Mesendoderm (in vitro differentiated cells): Measurements from ENCODE around the gene ANKAR.

ENCODE experiments used
- DNase-seq: peaks from one replicate; pipeline ENCODE4 v3.0.0; 2013
- H2AK5ac ChIP-seq: 2 replicates; pipeline ENCODE4 v1.6.1; 2013; ENCODE audit warnings: low read length, inconsistent platforms
- H2BK120ac ChIP-seq: 2 replicates; pipeline ENCODE4 v1.6.1; 2013; ENCODE audit warnings: low read depth, mild to moderate bottlenecking, low read length, moderate library complexity, mixed read lengths
- H2BK15ac ChIP-seq: replicated peaks from 2 replicates; pipeline ENCODE4 v1.6.1; 2013; ENCODE audit warnings: low read depth, mild to moderate bottlenecking, moderate library complexity
- H2BK5ac ChIP-seq: 2 replicates; pipeline ENCODE4 v1.6.1; 2013; ENCODE audit warnings: low read length, inconsistent platforms
- H3K18ac ChIP-seq: 2 replicates; pipeline ENCODE4 v1.6.1; 2013; ENCODE audit warnings: mild to moderate bottlenecking, low read length, mixed read lengths
- H3K23ac ChIP-seq: one replicate; pipeline ENCODE4 v1.6.1; 2013; ENCODE audit warnings: low read length
- H3K27ac ChIP-seq: 2 replicates; pipeline ENCODE4 v1.5.1; 2013; ENCODE audit warnings: low read depth, mild to moderate bottlenecking, inconsistent platforms, low read length, moderate library complexity
- H3K27me3 ChIP-seq: 2 replicates; pipeline ENCODE4 v1.6.1; 2013; ENCODE audit warnings: low read length, control low read depth, mild to moderate bottlenecking, inconsistent platforms; ENCODE audit not compliant: insufficient read depth, poor library complexity
- H3K36me3 ChIP-seq: 2 replicates; pipeline ENCODE4 v1.6.1; 2013; ENCODE audit warnings: low read length, inconsistent platforms; ENCODE audit not compliant: control insufficient read depth, insufficient read depth
- H3K4ac ChIP-seq: one replicate; pipeline ENCODE4 v1.6.1; 2013; ENCODE audit warnings: low read depth, mild to moderate bottlenecking, low read length, moderate library complexity
- H3K4me1 ChIP-seq: 2 replicates; pipeline ENCODE4 v1.6.1; 2013; ENCODE audit warnings: low read depth, low read length, inconsistent platforms; ENCODE audit not compliant: control insufficient read depth
- H3K4me2 ChIP-seq: 2 replicates; pipeline ENCODE4 v1.6.1; 2013; ENCODE audit warnings: low read length
- H3K4me3 ChIP-seq: 2 replicates; pipeline ENCODE4 v1.5.1; 2013; ENCODE audit warnings: mild to moderate bottlenecking, low read length
- H3K56ac ChIP-seq: one replicate; pipeline ENCODE4 v1.6.1; 2013; ENCODE audit warnings: low read length
- H3K79me1 ChIP-seq: 2 replicates; pipeline ENCODE4 v1.6.1; 2013; ENCODE audit warnings: low read length, inconsistent platforms
- H3K79me2 ChIP-seq: 2 replicates; pipeline ENCODE4 v1.6.1; 2013; ENCODE audit warnings: mild to moderate bottlenecking, low read length; ENCODE audit not compliant: control insufficient read depth, insufficient read depth
- H3K9ac ChIP-seq: 2 replicates; pipeline ENCODE4 v1.6.1; 2013; ENCODE audit warnings: low read length, inconsistent platforms
- H4K5ac ChIP-seq: one replicate; pipeline ENCODE4 v1.6.1; 2013; ENCODE audit warnings: low read length
- H4K8ac ChIP-seq: one replicate; pipeline ENCODE4 v1.6.1; 2013; ENCODE audit warnings: low read depth, mild to moderate bottlenecking, control low read depth, low read length, moderate library complexity
- WGBS: extraction: QIAGEN DNeasy Blood & Tissue Kit; methylation state at CpG from one replicate; pipeline ENCODE4 v1.1.7; 2013; ENCODE audit warnings: low lambda C conversion rate, missing lambda C conversion rate; ENCODE audit not compliant: insufficient coverage; ENCODE audit errors: extremely low coverage; 5-methylcytosine and 5-hydroxymethylcytosine counted together

ANKAR gene

DNA sequence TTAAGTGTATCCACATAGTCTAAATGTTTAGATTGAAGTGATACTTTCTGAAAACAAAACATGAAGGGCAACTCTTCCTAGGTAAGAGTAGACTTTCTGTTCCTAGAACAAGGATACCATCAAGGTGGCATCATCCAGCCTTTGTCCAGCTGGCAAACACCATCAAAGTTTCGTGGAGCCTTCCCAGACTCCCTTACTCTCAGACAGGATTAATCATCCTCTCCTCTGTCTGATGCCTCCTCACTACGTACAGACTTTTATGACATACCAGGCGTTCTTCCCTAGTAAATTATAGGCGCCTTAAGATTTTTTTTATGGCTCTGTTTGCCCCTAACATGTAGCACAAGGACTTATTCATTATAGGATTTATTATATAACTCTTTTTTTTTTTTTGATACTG lies 42.6 kb upstream of the ANKAR start:
- no CpG with 5 or more reads among the region's 4 CpGs for WGBS
- H3K27ac ChIP-seq = no peak overlapping the region

DNA sequence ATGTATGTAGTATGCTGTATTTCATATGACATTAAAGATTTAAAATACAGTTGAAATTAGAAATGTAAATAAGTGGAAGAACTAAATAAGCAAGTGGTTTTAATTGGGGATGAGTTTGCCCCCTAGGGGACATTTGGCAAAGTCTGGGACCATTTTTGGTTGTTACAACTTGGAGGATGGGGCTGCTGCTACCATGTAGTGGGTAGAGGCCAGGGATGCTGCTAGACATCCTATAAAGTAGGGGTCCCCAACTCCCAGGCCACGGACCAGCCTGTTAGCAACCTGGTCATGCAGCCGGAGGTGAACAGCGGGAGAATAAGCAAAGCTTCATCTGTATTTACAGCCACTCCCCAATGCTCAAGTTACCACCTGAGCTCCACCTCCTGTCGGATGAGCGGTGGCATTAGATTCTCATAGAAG lies 41.1 kb upstream of the ANKAR start:
- Histone ChIP-seq H2AK5ac (no peak overlapping the region), H3K4me2 (no peak overlapping the region), H2BK120ac (no peak overlapping the region), H3K27me3 (no peaks in the 10 kb centered on the region), H3K36me3 (no peaks in the 10 kb centered on the region), H2BK5ac (no peak overlapping the region), H3K56ac (no peak overlapping the region), H3K79me2 (no peaks in the 10 kb centered on the region), H3K4me1 (no peaks in the 10 kb centered on the region), H3K9ac (no peak overlapping the region), H3K27ac (no peak overlapping the region), H4K5ac (no peak overlapping the region), H3K79me1 (no peaks in the 10 kb centered on the region), H4K8ac (no peak overlapping the region), H3K4ac (no peak overlapping the region), H3K23ac (no peak overlapping the region), H2BK15ac (no peak overlapping the region), H3K4me3 (no peak overlapping the region), H3K18ac (no peak overlapping the region)
- peak; percentile 33 for DNase-seq
- no CpG with 5 or more reads among the region's 5 CpGs for WGBS

More for the DNA sequence above, 42.6 kb upstream of the ANKAR start:
- peak overlapping the region; percentile 4 for H3K4ac ChIP-seq
- H2AK5ac ChIP-seq = no peak overlapping the region
- no peak overlapping the region for H3K18ac ChIP-seq
- H3K23ac ChIP-seq = no peak overlapping the region
- H2BK120ac ChIP-seq = no peak overlapping the region
- no peak overlapping the region for H3K4me2 ChIP-seq
- no peak overlapping the region for H3K56ac ChIP-seq
- no peaks in the 10 kb centered on the region for H3K79me1 ChIP-seq
- no peaks in the 10 kb centered on the region for H3K4me1 ChIP-seq
- no peak for DNase-seq
- H3K36me3 ChIP-seq = no peaks in the 10 kb centered on the region
- H3K9ac ChIP-seq = no peak overlapping the region
- H3K79me2 ChIP-seq = no peaks in the 10 kb centered on the region
- no peak overlapping the region for H4K5ac ChIP-seq
- H2BK5ac ChIP-seq = no peak overlapping the region
- H3K4me3 ChIP-seq = no peak overlapping the region
- no peaks in the 10 kb centered on the region for H3K27me3 ChIP-seq
- H2BK15ac ChIP-seq = no peak overlapping the region
- H4K8ac ChIP-seq = no peak overlapping the region

DNA sequence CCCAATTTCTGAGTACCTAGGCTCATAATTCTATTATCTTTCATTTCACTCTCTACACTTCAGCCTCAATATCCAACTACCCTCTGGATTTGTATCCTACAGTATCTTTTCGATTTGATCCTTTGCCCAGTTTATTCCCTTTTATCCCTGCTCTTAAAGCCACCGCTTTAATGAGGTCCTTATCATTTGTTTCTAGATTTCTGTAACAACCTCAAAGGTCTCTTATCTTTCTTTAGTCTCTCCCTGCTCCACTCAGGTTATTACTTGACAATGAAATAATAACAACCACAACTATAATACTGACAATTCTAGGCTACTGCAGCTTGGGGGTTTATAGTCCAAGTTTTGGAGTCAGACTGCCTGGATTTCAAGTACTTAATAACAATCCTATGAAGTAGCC lies 39.1 kb upstream of the ANKAR start:
- no peak overlapping the region for H2BK5ac ChIP-seq
- no peak overlapping the region for H4K8ac ChIP-seq
- H3K27ac ChIP-seq = no peak overlapping the region
- no peak overlapping the region for H3K9ac ChIP-seq
- no peaks in the 10 kb centered on the region for H3K4me1 ChIP-seq
- no peaks in the 10 kb centered on the region for H3K79me2 ChIP-seq
- H3K56ac ChIP-seq = no peak overlapping the region
- WGBS = no CpG with 5 or more reads among the region's 2 CpGs
- H3K4me2 ChIP-seq = no peak overlapping the region
- no peaks in the 10 kb centered on the region for H3K27me3 ChIP-seq
- no peak overlapping the region for H3K4me3 ChIP-seq
- no peak overlapping the region for H3K4ac ChIP-seq
- no peak overlapping the region for H2BK120ac ChIP-seq
- H3K18ac ChIP-seq = no peak overlapping the region
- no peaks in the 10 kb centered on the region for H3K36me3 ChIP-seq
- H2BK15ac ChIP-seq = no peak overlapping the region
- H4K5ac ChIP-seq = no peak overlapping the region
- no peaks in the 10 kb centered on the region for H3K79me1 ChIP-seq
- H3K23ac ChIP-seq = no peak overlapping the region
- H2AK5ac ChIP-seq = no peak overlapping the region
- DNase-seq = no peak

DNA sequence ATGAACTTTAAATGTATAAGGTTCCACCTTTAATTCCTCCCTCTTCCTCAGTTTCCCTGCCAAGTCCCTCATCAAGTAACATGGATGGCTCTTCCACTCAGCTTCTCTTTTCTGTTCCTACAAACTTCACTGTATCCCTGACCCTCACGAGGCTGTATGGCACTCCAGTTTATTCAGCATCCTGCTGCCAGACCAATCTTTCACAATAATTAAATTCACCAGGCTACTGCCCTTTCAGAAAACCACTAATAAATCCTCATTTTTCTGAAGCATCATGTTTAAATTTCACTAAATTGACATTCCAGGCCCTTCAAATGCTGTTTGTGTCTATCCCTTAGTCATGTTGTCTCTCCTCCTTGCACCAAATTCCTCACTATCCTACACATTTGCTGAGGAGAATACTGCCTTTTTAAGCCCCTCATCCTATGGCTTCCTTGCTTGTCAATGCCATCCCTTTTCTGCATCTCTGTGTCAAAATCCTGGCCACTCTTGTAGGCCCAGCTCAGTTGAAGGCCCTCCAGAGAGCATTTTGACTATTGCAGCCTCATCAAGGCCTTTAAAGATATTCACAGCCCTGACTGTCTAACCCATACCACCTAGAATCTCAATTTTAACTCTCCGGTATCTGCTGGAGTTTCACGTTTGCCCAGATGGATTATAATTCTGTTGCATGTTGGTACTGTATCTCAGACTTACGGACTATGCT lies 36.0 kb upstream of the ANKAR start:
- no peak overlapping the region for H3K4me3 ChIP-seq
- no peak overlapping the region for H2AK5ac ChIP-seq
- no peak for DNase-seq
- no peak overlapping the region for H3K18ac ChIP-seq
- H3K36me3 ChIP-seq = no peaks in the 10 kb centered on the region
- no peak overlapping the region for H2BK15ac ChIP-seq
- H3K79me1 ChIP-seq = no peaks in the 10 kb centered on the region
- no peak overlapping the region for H3K56ac ChIP-seq
- H3K79me2 ChIP-seq = no peaks in the 10 kb centered on the region
- no peak overlapping the region for H3K23ac ChIP-seq
- no peak overlapping the region for H3K4me2 ChIP-seq
- H2BK120ac ChIP-seq = no peak overlapping the region
- no peak overlapping the region for H3K27ac ChIP-seq
- H3K4me1 ChIP-seq = peaks cover 8% of the 10 kb centered on the region
- H2BK5ac ChIP-seq = no peak overlapping the region
- no CpG with 5 or more reads among the region's 4 CpGs for WGBS
- no peak overlapping the region for H4K5ac ChIP-seq
- no peak overlapping the region for H3K9ac ChIP-seq
- H3K27me3 ChIP-seq = no peaks in the 10 kb centered on the region
- H4K8ac ChIP-seq = no peak overlapping the region
- no peak overlapping the region for H3K4ac ChIP-seq

- H3K56ac ChIP-seq = no peak overlapping the region
- H3K4ac ChIP-seq = no peak overlapping the region
- no peak overlapping the region for H3K23ac ChIP-seq
- no peak overlapping the region for H3K9ac ChIP-seq
- H2BK15ac ChIP-seq = no peak overlapping the region
- DNase-seq = peak; percentile 16
- H3K4me1 ChIP-seq = peaks cover 8% of the 10 kb centered on the region
- no CpG with 5 or more reads among the region's 3 CpGs for WGBS
- no peak overlapping the region for H3K4me3 ChIP-seq
- H2AK5ac ChIP-seq = no peak overlapping the region
- H3K18ac ChIP-seq = no peak overlapping the region
- no peak overlapping the region for H4K5ac ChIP-seq
- no peak overlapping the region for H4K8ac ChIP-seq
- H3K27me3 ChIP-seq = no peaks in the 10 kb centered on the region
- H3K79me2 ChIP-seq = no peaks in the 10 kb centered on the region
- no peak overlapping the region for H3K27ac ChIP-seq
- H3K79me1 ChIP-seq = no peaks in the 10 kb centered on the region
- no peak overlapping the region for H3K4me2 ChIP-seq
- H3K36me3 ChIP-seq = no peaks in the 10 kb centered on the region
- H2BK120ac ChIP-seq = no peak overlapping the region
- H2BK5ac ChIP-seq = no peak overlapping the region
These were observed 35.4 kb upstream of the ANKAR start for GRCh38 chr2:189639007-189639609.
